NT2/D1 (cell line): ENCODE measurements around the gene PCDHGC4.

Source experiments
- SUZ12 ChIP-seq: IDR thresholded peaks from 2 replicates; pipeline ENCODE4 v1.6.1; 2011; ENCODE audit not compliant: insufficient read length, insufficient read depth; ENCODE audit errors: extremely low read depth
- YY1 ChIP-seq: IDR thresholded peaks from 2 replicates; pipeline ENCODE4 v1.6.1; 2011; ENCODE audit not compliant: insufficient read length, insufficient read depth
- ZNF274 ChIP-seq: IDR thresholded peaks from 2 replicates; pipeline ENCODE4 v1.6.1; 2011; ENCODE audit warnings: mild to moderate bottlenecking, low read depth, low read length

GRCh38 chr5:141517312-141517711, 32.5 kb downstream of the PCDHGC4 start:
- no peak for TF ChIP-seq ZNF274
- TF ChIP-seq YY1 = no peak
- TF ChIP-seq SUZ12 = no peak
